Astrocyte (in vitro differentiated cells and primary cell): ENCODE data around the gene SMC6.

ENCODE experiments used
- CTCF ChIP-seq: IDR thresholded peaks from 2 replicates; pipeline ENCODE4 v1.5.1; 2011; ENCODE audit warnings: low read depth, mild to moderate bottlenecking, inconsistent platforms, low read length, moderate library complexity; ENCODE audit not compliant: insufficient read depth
- EZH2 ChIP-seq: IDR thresholded peaks from 2 replicates; pipeline ENCODE4 v1.6.1; 2012; ENCODE audit warnings: mild to moderate bottlenecking, low read length, inconsistent platforms; ENCODE audit not compliant: insufficient read depth

GRCh38 chr2:17680119-17680518, 73.5 kb downstream of the SMC6 start:
- no peak for TF ChIP-seq CTCF
- TF ChIP-seq EZH2: no peak
